Measurements from ENCODE around the gene NCAPG. TPM values are rescaled to one million over a fixed set of nuclear protein-coding genes. Genes with fewer than 3 reads are reported as not detected.

Gene NCAPG
- total RNA-seq, 1 donor from 2014 or later, result 17.0 TPM

DNA sequence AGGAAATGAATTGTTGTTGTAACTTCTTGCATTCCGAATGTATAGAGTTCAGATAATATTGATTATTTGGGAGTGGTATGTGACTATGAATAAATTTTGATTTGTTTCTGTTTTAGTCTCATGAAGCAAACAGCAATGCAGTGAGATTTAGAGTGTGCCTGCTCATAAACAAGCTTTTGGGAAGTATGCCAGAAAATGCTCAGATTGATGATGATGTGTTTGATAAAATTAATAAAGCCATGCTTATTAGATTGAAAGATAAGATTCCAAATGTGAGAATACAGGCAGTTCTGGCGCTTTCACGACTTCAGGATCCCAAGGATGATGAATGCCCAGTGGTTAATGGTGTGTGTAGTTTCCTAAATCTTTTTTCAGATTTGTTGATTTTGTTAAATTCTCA lies 2.0 kb downstream of the NCAPG start:
- no peaks in the 10 kb centered on the region for H3K9me3 Mint-ChIP-seq
- H3K27ac Mint-ChIP-seq, result no peak overlapping the region
- no peaks in the 10 kb centered on the region for H3K27me3 Mint-ChIP-seq (ENCODE audit: low read depth)
- peaks cover 35% of the 10 kb centered on the region for H3K4me1 Mint-ChIP-seq
- no peak for DNase-seq (ENCODE audit: low spot score in 2 of 2, unreplicated experiment in 2 of 2)
- H3K36me3 Mint-ChIP-seq, result no peaks in the 10 kb centered on the region
- TF ChIP-seq CTCF (IDR thresholded peaks at IDR 0.05; ENCODE audit: unreplicated experiment), result no peak
- H3K4me3 Mint-ChIP-seq, result no peak overlapping the region

GRCh38 chr4:17814140-17814539 lies 3.4 kb downstream of the NCAPG start:
- Mint-ChIP-seq H3K9me3 (no peaks in the 10 kb centered on the region), H3K36me3 (no peaks in the 10 kb centered on the region), H3K27me3 (ENCODE audit: low read depth) (no peaks in the 10 kb centered on the region), H3K4me1 (peaks cover 24% of the 10 kb centered on the region), H3K4me3 (no peak overlapping the region), H3K27ac (no peak overlapping the region)
- no peak for TF ChIP-seq CTCF (IDR thresholded peaks at IDR 0.05; ENCODE audit: unreplicated experiment)
- DNase-seq (ENCODE audit: low spot score in 2 of 2, unreplicated experiment in 2 of 2), result no peak

DNA sequence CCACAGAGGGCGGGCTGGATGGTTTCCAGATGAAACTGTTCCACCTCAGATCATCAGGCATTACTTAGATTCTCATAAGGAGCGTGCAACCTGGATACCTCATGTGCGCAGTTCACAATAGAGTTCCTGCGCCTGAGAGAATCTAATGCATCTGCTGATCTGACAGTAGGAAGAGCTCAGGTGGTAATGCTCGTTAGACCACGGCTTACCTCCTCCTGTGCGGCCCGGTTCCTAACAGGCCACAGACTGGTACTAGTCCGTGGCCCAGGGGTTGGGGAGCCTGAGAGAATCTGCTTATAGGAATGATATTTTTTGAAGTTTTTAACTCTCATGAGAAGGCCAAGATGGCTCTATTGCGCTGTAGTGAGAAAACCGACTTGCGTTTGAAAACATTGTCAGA lies 5.4 kb downstream of the NCAPG start:
- peaks cover 2% of the 10 kb centered on the region for H3K36me3 Mint-ChIP-seq

GRCh38 chr4:17817027-17817426 lies 6.2 kb downstream of the NCAPG start:
- Mint-ChIP-seq H3K27ac (peak overlapping the region; percentile 65), H3K9me3 (no peaks in the 10 kb centered on the region)
- peak; percentile 29 for TF ChIP-seq CTCF (IDR thresholded peaks at IDR 0.05; ENCODE audit: unreplicated experiment)

More for the DNA sequence above, 5.4 kb downstream of the NCAPG start:
- TF ChIP-seq CTCF (IDR thresholded peaks at IDR 0.05; ENCODE audit: unreplicated experiment), result no peak
- no peak overlapping the region for H3K4me3 Mint-ChIP-seq
- H3K4me1 Mint-ChIP-seq, result peaks cover 18% of the 10 kb centered on the region
- no peak for DNase-seq (ENCODE audit: low spot score in 2 of 2, unreplicated experiment in 2 of 2)
- H3K9me3 Mint-ChIP-seq, result no peaks in the 10 kb centered on the region
- H3K27ac Mint-ChIP-seq, result no peak overlapping the region
- H3K27me3 Mint-ChIP-seq (ENCODE audit: low read depth), result no peaks in the 10 kb centered on the region

GRCh38 chr4:17823871-17824669 lies 13.3 kb downstream of the NCAPG start:
- Mint-ChIP-seq H3K27ac (no peak overlapping the region), H3K4me3 (no peak overlapping the region), H3K9me3 (peaks cover 4% of the 10 kb centered on the region), H3K4me1 (no peaks in the 10 kb centered on the region), H3K36me3 (peaks cover 12% of the 10 kb centered on the region), H3K27me3 (ENCODE audit: low read depth) (no peaks in the 10 kb centered on the region)
- no peak for TF ChIP-seq CTCF (IDR thresholded peaks at IDR 0.05; ENCODE audit: unreplicated experiment)
- no peak for DNase-seq (ENCODE audit: low spot score in 2 of 2, unreplicated experiment in 2 of 2)

More at GRCh38 chr4:17817027-17817426, 6.2 kb downstream of the NCAPG start:
- DNase-seq (ENCODE audit: low spot score in 2 of 2, unreplicated experiment in 2 of 2), result no peak
- Mint-ChIP-seq H3K4me1 (peaks cover 10% of the 10 kb centered on the region), H3K36me3 (peaks cover 2% of the 10 kb centered on the region), H3K4me3 (no peak overlapping the region), H3K27me3 (ENCODE audit: low read depth) (no peaks in the 10 kb centered on the region)

All from mesothelial cell of epicardium (in vitro differentiated cells).